ENCODE measurements around the gene XRCC4.

XRCC4 gene

DNA sequence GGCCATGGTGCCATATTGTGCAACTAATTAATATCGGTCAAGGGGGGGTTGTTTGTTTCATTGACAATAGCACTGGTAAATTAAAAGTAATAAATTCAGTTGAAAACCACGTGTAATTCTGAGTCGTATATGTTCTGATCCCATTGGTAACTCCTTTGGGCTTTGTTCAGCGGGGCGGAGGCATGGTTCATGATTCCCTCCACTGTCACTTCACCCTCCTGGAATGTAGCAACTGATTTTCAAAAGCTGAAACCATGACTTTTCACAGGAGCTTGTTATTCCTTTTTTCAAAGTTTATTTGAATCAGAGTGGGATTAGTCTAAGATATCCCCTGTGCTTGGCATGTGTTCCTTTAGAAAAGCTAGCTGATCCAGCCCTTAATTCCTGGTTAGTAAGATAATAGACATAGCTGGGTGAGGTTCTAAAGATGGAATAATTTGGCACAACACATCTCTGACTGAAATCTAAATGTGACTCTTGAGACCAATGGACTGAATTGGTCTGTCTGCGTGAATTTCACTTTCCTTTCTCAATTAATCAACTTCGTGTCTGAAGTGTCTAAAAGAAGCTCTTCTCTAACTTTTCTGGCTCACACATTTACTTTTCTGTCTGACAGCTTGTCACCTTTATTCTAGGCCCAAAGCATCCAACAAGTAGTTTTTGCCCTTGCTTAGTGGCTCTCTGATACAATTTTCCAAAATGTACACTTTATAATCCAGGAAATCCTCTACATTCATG is 208.5 kb downstream of the XRCC4 start:
- Histone ChIP-seq H3K9me3 (ENCODE audit: low read length) (no peaks in the 10 kb centered on the region), H3K27me3 (ENCODE audit: insufficient read depth, low read length) (no peaks in the 10 kb centered on the region), H3K4me3 (ENCODE audit: low read length) (no peak overlapping the region), H3K4me1 (ENCODE audit: insufficient read depth, low read length) (peaks cover 13% of the 10 kb centered on the region), H2AFZ (ENCODE audit: low read depth, low read length) (no peak overlapping the region), H3K36me3 (ENCODE audit: insufficient read depth, low read length) (no peaks in the 10 kb centered on the region)

DNA sequence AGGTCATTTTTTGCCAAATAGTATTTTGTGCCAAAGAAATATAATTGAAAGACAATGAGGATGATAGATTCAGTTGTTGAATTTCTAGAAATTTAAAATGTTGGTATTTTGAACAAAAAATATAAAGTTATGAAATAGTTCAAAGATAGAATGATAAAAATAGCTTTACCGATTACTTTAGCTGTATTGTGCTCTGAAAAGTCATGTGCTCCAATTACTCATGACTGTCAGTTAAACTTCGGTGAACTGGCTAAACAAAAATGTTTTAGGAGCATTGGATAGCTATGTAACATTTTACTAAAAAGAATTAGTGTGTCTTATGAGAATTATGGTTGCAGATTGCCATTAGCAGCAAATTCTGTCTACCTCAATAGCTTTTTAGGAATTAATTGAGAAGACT is 216.9 kb downstream of the XRCC4 start:
- no peaks in the 10 kb centered on the region for H3K4me1 ChIP-seq (ENCODE audit: insufficient read depth, low read length)
- no peaks in the 10 kb centered on the region for H3K9me3 ChIP-seq (ENCODE audit: low read length)
- H2AFZ ChIP-seq (ENCODE audit: low read depth, low read length), result no peak overlapping the region
- no peak overlapping the region for H3K4me3 ChIP-seq (ENCODE audit: low read length)
- H3K27me3 ChIP-seq (ENCODE audit: insufficient read depth, low read length), result no peaks in the 10 kb centered on the region
- no peaks in the 10 kb centered on the region for H3K36me3 ChIP-seq (ENCODE audit: insufficient read depth, low read length)

DNA sequence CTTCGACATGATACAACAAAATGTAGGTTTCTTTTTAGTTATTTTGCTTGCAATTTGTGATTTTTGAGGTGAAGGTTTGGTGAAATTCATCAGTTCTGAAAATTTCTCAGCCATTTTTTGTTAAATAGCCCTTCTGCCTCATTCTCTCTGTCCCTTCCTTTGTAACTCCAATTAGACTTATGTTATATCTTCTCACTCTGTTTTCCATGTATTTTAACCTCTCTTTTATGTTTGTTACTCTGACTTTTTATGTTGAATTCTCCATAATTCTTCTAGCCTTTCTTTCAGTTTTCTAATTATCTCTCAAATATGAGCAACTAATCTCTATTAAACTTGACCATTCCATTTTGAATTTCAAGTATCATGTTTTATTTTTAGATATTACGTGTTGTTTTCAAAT is 222.0 kb downstream of the XRCC4 start:
- H2AFZ ChIP-seq (ENCODE audit: low read depth, low read length), result no peak overlapping the region
- H3K27me3 ChIP-seq (ENCODE audit: insufficient read depth, low read length), result no peaks in the 10 kb centered on the region
- H3K4me1 ChIP-seq (ENCODE audit: insufficient read depth, low read length), result no peaks in the 10 kb centered on the region
- H3K36me3 ChIP-seq (ENCODE audit: insufficient read depth, low read length), result no peaks in the 10 kb centered on the region
- H3K4me3 ChIP-seq (ENCODE audit: low read length), result no peak overlapping the region
- H3K9me3 ChIP-seq (ENCODE audit: low read length), result no peaks in the 10 kb centered on the region

DNA sequence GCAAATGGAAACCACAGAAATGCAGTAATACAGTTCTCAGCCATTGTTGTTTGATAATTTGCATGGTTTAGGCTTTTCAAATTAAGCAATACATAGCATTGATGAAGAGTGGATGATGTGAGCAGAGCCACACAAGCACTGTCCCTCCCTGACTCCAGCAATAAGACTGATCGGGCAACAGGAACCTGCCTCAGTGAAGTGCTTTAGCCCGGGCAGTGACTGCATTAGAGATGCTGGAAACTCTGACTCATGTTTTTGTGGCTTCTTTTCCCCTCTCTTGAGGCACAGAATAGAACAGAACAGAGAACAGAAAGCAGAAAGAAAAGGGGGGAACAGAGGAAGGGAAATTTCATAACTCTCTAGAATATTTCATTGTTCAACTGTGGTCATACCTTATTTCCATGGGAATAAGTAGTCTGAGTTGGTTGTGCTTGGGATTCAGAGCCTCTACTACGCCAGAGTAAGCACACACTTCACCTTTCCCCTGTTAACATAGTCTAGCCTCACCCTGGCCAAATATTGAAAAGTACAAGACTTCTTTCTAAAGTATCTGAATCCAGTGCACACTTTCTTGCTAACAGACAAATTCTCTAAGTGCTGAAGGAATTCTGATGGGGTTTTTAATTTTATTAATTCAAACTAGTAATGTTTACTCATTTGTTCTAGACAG is 229.4 kb downstream of the XRCC4 start:
- no peaks in the 10 kb centered on the region for H3K36me3 ChIP-seq (ENCODE audit: insufficient read depth, low read length)
- H3K4me3 ChIP-seq (ENCODE audit: low read length), result no peak overlapping the region
- no peaks in the 10 kb centered on the region for H3K27me3 ChIP-seq (ENCODE audit: insufficient read depth, low read length)
- H3K9me3 ChIP-seq (ENCODE audit: low read length), result no peaks in the 10 kb centered on the region
- no peak overlapping the region for H2AFZ ChIP-seq (ENCODE audit: low read depth, low read length)
- no peaks in the 10 kb centered on the region for H3K4me1 ChIP-seq (ENCODE audit: insufficient read depth, low read length)

DNA sequence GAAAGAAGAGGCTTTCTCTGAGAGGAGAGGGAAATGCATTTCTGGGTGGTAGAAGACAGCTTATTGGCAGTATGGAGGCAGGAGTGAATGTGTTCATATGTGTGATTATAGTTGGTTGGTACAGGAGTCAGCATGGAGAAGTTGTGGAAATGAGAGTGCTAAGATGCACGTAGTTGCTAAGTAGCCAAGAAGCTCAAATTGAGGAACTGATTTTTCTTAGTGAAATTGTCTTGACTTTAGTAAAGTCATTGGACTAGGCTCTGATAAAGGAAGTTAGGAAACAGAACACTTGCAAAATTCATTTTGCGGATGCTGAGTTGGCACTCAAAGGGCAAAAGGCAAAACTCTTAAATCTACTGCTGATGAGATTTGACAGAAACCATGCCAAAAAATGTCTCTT is 235.3 kb downstream of the XRCC4 start:
- Histone ChIP-seq H3K36me3 (ENCODE audit: insufficient read depth, low read length) (no peaks in the 10 kb centered on the region), H2AFZ (ENCODE audit: low read depth, low read length) (no peak overlapping the region), H3K4me3 (ENCODE audit: low read length) (no peak overlapping the region), H3K4me1 (ENCODE audit: insufficient read depth, low read length) (no peaks in the 10 kb centered on the region), H3K9me3 (ENCODE audit: low read length) (peaks cover 4% of the 10 kb centered on the region), H3K27me3 (ENCODE audit: insufficient read depth, low read length) (no peaks in the 10 kb centered on the region)

DNA sequence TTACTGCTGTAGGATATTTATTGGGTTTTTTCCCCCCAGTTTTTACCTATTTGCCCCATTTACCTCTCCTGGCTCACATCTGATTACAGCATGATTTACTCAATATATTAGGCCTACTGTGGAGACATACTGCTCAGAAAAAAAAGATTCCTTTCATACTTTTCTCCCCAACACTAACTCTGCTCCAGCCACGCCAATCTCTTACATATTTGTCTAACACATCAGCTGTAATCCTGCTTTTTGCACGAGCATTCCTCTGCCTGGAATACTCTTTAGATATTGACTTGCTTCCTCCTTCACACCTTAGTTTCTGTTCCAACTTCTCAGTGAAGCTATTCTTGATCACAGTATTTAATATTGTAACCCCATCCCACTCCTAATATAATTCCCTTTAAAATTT is 236.1 kb downstream of the XRCC4 start:
- peaks cover 4% of the 10 kb centered on the region for H3K9me3 ChIP-seq (ENCODE audit: low read length)
- no peaks in the 10 kb centered on the region for H3K27me3 ChIP-seq (ENCODE audit: insufficient read depth, low read length)
- no peaks in the 10 kb centered on the region for H3K36me3 ChIP-seq (ENCODE audit: insufficient read depth, low read length)
- H2AFZ ChIP-seq (ENCODE audit: low read depth, low read length), result no peak overlapping the region
- H3K4me1 ChIP-seq (ENCODE audit: insufficient read depth, low read length), result no peaks in the 10 kb centered on the region
- H3K4me3 ChIP-seq (ENCODE audit: low read length), result no peak overlapping the region

DNA sequence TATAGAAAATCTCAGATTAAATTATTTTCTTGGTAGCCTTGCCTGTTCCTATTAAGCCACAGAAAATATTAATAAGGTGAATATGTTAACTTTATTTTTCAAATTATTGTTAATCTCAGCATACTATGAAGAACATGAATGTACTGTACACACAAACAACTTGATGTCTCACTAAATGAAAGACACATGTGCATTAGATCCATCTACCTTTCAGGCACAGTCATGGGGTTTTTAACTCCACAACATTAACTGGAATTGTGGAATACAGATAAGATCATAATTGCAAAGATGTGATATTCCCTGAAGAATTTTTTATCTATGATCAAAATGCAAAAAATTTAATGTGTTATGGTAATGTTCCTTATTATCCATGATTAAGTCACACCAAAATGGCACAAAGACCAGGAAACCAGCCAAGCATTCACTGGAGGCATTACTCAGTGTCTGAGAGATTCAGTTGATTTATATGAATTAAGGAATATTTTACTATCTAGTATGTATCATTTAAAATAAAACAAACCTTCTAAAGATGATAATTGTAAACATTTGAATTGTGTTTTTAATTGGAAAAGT is 244.2 kb downstream of the XRCC4 start:
- Histone ChIP-seq H3K9me3 (ENCODE audit: low read length) (peaks cover 2% of the 10 kb centered on the region), H3K4me1 (ENCODE audit: insufficient read depth, low read length) (no peaks in the 10 kb centered on the region), H3K4me3 (ENCODE audit: low read length) (no peak overlapping the region), H3K27me3 (ENCODE audit: insufficient read depth, low read length) (no peaks in the 10 kb centered on the region), H2AFZ (ENCODE audit: low read depth, low read length) (no peak overlapping the region), H3K36me3 (ENCODE audit: insufficient read depth, low read length) (no peaks in the 10 kb centered on the region)

DNA sequence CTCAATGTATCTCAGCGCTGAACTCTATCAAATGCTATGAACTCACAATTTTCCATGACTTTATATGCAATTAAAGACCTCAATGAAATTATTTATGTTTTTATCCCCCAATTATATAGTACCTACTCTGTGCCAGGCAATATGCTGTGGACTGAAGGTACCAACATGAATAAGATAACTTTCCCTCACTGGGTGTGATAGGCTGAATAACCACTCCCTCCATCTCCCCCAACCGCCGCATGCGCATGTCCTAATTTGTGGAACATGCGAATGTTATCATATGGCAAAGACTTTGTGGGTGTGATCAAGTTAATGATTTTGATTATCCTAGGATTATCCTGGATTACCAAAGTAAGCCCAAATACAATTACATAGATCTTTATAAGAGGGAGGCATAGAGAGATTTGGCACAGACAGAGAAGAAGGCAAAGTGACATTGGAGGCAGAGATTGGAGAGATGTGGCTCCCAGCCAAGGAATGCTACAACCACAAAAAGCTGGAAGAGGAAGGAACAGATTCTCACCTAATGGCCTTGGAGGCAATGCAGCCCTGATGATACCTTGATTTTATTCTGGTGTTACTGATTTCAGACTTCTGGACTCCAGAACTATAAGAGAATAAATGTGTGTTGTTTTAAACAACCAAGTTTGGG is 245.1 kb downstream of the XRCC4 start:
- no peak overlapping the region for H2AFZ ChIP-seq (ENCODE audit: low read depth, low read length)

DNA sequence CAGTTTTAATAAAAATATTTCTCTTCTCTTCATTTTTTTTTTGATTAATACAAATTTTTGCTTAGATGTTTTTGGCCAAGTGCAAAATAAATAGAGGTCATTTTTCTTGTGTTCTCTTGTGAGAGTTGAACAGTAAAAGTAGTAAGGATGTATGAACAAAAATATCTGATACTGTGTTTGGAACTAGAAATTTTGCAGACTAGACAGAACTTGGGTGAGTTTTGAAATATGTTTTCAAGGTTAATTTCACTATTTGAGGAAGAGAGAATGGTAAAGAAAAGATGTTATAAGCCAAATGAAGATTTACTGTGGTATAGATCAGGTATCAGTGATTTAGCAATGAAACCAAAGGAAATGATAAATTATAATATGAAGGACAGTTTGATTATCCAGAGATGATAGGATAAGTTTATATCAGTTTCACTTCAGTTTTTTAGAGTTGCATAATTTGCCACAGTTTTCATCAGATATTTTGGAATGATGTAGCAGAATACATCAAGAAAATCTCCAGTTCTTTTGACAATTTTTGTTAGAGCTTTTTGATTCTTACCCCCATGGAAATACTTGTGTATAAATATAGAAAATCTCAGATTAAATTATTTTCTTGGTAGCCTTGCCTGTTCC is 246.3 kb downstream of the XRCC4 start:
- Histone ChIP-seq H3K36me3 (ENCODE audit: insufficient read depth, low read length) (no peaks in the 10 kb centered on the region), H3K4me3 (ENCODE audit: low read length) (no peak overlapping the region)

More for the DNA sequence above, 245.1 kb downstream of the XRCC4 start:
- Histone ChIP-seq H3K9me3 (ENCODE audit: low read length) (peaks cover 2% of the 10 kb centered on the region), H3K4me3 (ENCODE audit: low read length) (no peak overlapping the region), H3K27me3 (ENCODE audit: insufficient read depth, low read length) (no peaks in the 10 kb centered on the region), H3K36me3 (ENCODE audit: insufficient read depth, low read length) (no peaks in the 10 kb centered on the region), H3K4me1 (ENCODE audit: insufficient read depth, low read length) (no peaks in the 10 kb centered on the region)

DNA sequence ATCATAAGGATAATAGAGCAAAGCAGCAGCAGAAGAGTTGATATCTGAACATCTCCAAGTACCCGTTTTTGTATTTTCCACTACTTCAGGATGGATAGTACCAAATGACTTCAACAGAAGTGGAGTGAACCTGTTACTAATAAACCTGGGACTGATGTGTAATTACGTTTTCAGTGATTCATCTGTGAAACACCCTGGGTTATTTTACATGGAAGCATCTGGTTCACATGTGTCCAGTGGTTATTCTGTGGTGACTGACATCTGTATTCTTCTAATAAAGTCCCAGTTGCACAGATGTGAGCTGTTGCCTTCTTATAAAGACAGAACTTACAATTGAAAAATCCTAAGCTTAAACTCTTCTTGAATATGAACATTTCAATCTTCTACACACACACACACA is 254.5 kb downstream of the XRCC4 start:
- Histone ChIP-seq H3K27me3 (ENCODE audit: insufficient read depth, low read length) (no peaks in the 10 kb centered on the region), H3K4me1 (ENCODE audit: insufficient read depth, low read length) (no peaks in the 10 kb centered on the region), H3K9me3 (ENCODE audit: low read length) (no peaks in the 10 kb centered on the region), H3K36me3 (ENCODE audit: insufficient read depth, low read length) (no peaks in the 10 kb centered on the region), H3K4me3 (ENCODE audit: low read length) (no peak overlapping the region), H2AFZ (ENCODE audit: low read depth, low read length) (no peak overlapping the region)

More for the DNA sequence above, 246.3 kb downstream of the XRCC4 start:
- Histone ChIP-seq H3K4me1 (ENCODE audit: insufficient read depth, low read length) (no peaks in the 10 kb centered on the region), H2AFZ (ENCODE audit: low read depth, low read length) (no peak overlapping the region), H3K9me3 (ENCODE audit: low read length) (peaks cover 2% of the 10 kb centered on the region), H3K27me3 (ENCODE audit: insufficient read depth, low read length) (no peaks in the 10 kb centered on the region)

DNA sequence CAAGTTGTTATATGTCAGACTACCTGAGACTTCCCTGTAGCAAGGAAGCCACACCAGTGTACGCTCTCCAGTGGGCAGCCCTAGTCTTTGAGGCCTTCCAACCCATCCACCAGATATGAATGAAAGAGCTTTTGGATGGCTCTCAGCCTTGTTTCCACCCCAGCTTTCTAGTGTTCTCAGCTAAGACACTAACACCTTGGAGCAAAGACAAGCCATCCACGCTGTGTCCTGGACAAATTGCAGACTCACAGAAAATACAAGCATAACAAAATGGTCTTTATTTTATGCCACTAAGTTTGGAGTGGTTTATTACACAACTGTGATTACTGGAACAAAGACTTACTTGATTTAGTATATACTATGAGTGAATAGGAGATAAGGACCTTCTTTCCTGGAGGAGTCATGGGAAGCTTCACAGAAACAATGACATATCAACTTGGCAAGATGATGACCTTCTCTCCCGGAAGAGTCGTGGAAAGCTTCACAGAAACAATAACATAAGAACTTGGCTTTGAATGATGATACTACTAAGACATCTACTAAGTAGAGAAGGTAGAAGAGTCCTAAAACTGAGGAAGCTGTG is 260.2 kb downstream of the XRCC4 start:
- H3K27me3 ChIP-seq (ENCODE audit: insufficient read depth, low read length), result no peaks in the 10 kb centered on the region
- H3K36me3 ChIP-seq (ENCODE audit: insufficient read depth, low read length), result no peaks in the 10 kb centered on the region
- no peak overlapping the region for H2AFZ ChIP-seq (ENCODE audit: low read depth, low read length)
- H3K4me1 ChIP-seq (ENCODE audit: insufficient read depth, low read length), result no peaks in the 10 kb centered on the region
- H3K9me3 ChIP-seq (ENCODE audit: low read length), result no peaks in the 10 kb centered on the region
- H3K4me3 ChIP-seq (ENCODE audit: low read length), result no peak overlapping the region

DNA sequence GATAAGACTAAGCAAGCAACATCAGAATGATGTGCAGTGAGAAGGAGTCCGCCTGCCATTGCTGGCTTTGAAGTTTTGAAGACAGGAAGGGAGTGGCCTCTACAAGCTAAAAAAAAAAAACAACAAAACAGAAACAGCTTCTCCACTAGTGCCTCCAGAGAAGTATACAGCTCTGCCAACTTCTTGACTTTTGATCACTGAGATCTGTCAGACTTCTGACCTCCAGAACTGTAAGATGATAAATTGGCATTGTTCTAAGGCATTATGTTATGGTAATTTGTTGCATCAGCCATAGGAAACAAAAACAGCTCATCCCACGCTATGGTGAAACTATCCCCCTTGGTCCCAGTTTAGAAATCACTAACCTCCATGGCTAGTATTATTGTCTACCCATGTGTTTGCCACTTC is 263.2 kb downstream of the XRCC4 start:
- H3K4me3 ChIP-seq (ENCODE audit: low read length), result no peak overlapping the region
- no peaks in the 10 kb centered on the region for H3K9me3 ChIP-seq (ENCODE audit: low read length)

More for the DNA sequence above, 263.2 kb downstream of the XRCC4 start:
- Histone ChIP-seq H3K36me3 (ENCODE audit: insufficient read depth, low read length) (no peaks in the 10 kb centered on the region), H3K27me3 (ENCODE audit: insufficient read depth, low read length) (no peaks in the 10 kb centered on the region), H2AFZ (ENCODE audit: low read depth, low read length) (no peak overlapping the region), H3K4me1 (ENCODE audit: insufficient read depth, low read length) (no peaks in the 10 kb centered on the region)

Data from neuron (in vitro differentiated cells).